Iris pigment epithelial cell (primary cell): ENCODE results near the gene DDIT4.
"Not testable (repeated sequence)": the region's sequence is repeated elsewhere in the genome, so short reads cannot be mapped to it uniquely, and the experiment has no call there.

ENCODE experiments used
- DNase-seq: peaks from one replicate; pipeline ENCODE4 v3.0.0-alpha.2; 2011; ENCODE audit warnings: low read depth

The DDIT4 gene

DNA sequence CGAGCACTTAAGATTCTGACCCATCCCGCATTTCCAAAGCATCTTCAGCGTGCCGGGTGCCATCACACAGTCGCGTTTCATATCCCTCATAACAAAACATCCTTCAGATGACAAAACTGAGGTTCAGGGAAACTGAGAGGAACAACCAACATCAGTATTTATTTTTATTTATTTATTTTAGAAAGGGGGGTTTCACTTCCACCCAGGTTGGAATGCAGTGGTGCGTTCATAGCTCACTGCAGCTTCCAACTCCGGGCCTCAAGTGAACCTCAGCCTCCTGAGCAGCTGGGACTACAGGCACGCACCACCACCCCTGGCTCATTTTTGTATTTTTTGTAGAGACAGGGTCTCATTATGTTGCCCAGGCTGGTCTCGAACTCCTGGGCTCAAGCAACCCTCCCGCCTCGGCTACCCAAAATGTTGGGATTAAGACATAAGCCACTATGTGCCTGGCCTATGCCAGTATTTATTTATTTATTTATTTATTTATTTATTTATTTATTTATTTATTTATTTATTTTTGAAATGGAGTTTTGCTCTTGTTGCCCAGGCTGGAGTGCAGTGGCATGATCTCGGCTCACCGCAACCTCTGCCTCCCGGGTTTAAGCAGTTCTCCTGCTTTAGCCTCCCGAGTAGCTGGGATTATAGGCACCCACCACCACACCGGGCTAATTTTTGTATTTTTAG lies 24.4 kb upstream of the DDIT4 start:
- not testable (repeated sequence) for DNase-seq

DNA sequence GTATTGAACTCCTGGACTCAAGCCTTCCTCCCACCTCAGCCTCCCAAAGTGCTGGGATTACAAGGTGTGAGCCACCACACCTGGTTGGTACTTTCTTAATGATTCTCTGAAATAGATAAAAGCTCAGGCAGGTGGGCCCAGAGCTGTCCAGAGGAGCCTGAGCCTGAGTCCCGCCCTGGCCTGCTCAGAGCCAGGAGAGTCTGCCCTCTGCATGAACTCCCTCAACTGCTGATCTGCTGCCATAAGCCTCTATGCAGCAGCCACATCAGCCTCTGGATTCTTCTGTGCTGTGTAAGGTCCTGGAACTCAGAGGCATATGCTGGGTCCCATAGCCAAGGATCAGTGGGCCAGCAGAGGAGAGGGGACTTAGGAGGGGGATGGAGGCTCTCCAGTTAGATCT lies 23.1 kb upstream of the DDIT4 start:
- DNase-seq, result peak; percentile 97

GRCh38 chr10:72251635-72252034 lies 22.1 kb upstream of the DDIT4 start:
- no peak for DNase-seq

GRCh38 chr10:72252972-72253371 lies 20.8 kb upstream of the DDIT4 start:
- no peak for DNase-seq

DNA sequence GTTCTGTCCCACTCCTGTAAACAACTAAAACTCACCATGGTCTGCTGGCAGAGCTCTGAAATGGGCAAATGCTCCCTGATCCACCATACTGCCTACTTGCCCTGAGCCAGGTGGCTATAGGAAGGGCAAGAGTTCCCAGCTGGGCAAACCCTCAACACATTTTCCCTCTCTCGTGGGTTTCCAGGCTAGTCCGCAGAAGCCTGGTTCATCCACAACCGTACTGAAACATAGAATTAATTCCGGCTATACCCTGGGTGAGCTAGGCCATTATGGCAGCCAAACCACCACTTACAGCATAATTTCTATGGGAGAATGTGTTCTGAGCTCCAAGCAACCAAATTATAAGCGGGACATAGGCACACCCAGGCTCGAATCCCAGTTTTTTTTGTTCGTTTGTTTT lies 20.1 kb upstream of the DDIT4 start:
- no peak for DNase-seq

DNA sequence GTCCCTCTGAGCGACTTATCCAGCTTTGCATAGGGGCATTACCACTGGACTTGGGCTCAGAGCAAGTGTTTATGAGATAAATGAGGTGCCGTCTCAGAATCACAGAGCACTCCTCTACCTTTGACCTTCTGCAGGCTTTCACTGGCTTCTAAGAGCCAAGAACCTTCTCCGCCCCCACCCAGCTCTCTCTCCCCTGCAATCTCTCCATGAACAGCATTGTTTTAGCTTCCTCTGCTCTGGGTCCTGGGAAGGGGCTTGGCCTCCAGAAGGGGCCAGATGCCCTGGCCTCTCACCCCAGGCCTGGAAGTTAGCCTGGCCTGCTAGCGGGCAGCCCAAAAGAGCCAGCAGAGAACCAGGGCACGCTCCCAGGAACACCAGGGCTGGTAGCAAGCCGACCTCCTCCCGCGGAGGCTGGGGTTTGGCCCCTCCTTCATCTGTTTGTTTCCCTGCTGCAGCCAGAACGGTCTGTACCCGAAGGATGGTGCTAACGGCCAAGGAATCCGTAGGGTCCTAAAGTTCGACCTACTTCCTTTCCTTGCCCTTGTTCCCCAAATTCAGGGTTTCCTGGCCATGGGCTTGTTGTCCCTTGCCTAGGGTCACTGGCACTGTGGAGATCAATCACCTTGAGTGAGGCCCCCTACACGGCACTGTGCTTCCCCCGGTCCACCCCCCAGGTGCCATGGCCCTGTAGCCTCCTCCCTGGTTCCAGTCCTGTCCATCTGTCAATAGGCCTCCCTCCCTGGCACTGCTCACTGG lies 18.7 kb upstream of the DDIT4 start:
- DNase-seq, result peak; percentile 90

GRCh38 chr10:72255977-72256729 lies 17.6 kb upstream of the DDIT4 start:
- peak; percentile 36 for DNase-seq

- DNase-seq, result peak; percentile 43
Measured at GRCh38 chr10:72257051-72257892, 16.5 kb upstream of the DDIT4 start.

DNA sequence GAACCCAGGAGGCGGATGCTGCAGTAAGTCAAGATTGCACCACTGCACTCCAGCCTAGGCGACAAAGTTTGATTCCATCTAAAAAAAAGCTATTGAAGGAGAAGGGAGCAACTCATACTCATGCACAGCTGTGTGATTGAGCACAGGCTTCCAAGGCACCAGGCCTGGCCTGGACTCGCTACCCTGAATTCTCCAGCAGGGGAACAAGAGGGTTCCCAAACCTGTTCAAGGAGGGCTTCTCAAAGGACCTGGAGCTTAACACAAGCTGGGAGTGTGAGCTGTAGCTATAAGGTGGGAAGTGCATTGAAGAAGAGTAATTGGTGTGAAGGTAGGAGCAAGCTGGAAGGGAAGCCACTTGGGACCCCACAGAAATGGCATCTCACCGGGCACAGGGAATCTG lies 15.1 kb upstream of the DDIT4 start:
- DNase-seq, result no peak

DNA sequence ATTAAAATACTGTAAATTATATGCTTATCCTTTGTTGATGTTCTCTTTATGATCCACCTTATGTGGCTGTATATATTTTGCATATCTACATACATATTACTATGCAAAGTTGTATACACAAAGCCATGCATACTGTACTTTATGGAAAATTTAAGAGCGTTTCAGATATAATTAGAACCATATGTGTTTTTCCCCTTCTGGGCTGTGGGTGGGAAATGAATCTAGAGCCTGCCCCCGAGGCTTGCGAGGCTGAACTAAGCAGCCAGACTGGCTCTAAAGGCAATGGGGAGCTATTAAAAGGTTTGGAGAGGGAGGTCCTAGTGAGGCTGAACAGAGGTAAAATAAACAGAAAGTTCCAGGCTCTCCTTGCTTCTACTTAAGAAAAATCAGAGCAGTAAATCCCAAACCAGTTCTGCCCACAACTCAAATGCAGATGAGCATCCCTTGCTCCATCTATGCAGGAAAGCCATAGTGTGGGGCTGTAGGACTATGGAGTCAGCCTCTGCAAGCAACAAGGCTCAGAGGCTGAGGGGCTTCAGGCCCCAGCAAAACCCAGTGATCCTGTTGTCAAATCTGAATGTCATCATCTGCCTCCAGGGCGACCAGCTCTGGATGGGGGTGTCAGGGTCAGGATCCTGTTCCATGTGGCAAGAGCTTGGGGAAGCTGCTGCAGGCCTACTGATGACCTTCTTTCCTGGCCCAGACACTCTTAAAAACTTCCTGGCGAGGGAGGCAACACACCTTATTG lies 14.1 kb upstream of the DDIT4 start:
- DNase-seq, result peak; percentile 73

DNA sequence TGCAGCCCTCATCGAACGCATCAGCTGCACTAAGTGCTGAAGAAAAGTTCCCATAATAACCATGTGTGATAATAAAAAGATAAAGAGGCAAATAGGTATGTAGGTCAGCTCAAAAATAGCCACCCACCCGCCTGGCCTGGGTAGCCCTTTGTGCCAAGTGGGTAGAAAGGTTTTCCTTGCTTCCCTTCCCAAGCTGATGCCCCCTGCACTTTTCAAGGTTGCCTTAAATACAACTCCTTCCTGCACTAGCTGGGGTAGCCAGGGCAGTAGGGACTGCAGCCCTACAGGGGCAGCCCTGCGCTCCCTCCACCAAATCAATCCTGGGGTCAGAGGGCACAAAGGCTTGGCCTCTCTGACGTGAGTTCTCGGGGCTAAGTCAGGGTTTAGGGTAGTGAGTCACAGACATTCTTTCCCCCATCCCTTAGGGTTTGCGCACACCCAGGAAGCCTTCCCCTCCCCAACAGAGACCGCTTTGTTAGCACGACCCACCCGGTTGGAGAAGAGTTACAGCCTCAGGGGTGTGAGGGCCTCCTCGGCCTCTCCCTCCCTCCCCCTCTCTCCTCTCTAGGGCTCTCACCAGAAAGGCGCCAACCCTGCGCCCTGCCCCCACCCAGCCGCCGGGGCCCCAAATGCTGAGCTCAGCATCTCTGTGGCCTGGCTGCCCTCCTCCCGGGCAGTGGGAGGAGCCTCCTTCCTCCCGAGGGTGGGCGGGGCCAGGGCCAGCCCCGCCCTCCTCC lies 13.3 kb upstream of the DDIT4 start:
- peak; percentile 80 for DNase-seq

DNA sequence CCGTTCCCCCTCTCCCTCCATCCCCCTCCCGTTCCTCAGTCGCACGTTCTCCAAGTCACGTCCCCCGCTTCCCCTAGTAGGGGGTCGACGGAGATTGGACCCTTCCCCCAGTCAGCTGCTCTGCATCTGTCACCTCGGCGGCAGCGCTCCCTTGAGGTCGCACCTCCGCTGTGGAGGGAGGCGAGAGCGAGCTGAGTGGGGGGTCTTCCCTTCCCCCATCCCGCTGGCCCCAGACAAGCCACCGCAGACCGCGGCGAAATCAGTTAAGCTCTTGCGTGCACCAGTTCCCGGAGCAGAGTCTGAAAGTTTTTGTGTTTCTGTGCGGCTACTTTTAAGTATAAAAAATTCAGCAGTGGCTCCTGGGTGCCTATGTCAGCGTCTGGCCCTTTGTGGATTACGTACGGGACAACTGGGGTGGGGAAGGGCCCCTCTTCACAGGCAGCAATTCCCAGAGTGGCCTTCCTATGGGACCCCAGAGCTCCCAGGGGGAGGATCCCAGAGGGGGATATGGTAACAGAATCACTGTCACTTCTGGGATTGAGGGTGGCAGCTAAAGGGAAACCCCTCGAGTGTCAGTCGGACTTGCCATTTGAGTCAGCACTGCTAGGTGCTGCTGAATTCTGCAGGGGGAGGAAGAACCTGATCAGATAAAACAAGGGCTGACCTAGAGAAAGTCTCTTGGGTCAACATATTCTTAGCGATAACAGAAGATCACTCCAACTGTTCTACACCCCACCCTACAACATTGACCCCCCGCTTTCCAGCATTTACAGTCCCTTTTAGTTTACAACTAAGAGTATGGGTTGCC lies 12.5 kb upstream of the DDIT4 start:
- peak; percentile 74 for DNase-seq

- no peak for DNase-seq
Measured at GRCh38 chr10:72261784-72262404, 11.8 kb upstream of the DDIT4 start.

DNA sequence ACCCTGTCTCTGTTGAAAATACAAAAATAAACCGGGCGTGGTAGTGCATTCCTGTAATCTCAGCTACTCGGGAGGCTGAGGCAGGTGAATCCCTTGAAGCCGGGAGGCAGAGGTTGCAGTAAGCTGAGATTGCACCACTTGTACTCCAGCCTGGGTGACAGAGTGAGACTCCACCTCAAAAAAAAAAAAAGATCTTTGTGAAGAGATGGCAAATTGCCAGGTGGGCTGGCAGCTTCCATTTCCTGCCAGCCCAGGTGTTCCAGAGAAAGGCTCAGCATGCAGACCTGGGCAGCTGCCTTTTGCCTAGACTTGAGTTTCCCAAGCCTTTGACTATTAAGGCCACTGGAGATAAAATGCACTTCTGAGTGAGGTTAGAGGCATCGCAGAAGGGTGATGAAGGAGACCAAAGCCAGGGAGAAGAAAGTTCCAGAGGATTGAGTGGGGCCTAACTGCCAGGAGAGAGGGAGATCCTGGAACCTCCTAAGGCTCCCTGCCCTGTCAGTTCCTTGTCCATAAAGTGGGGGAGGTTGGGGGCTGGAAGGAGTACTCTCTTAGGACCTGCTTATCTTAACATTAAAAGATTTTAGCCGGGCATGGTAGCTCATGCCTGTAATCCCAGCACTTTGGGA lies 10.0 kb upstream of the DDIT4 start:
- DNase-seq, result no peak

GRCh38 chr10:72264536-72264935 lies 9.2 kb upstream of the DDIT4 start:
- DNase-seq, result no peak

- no peak for DNase-seq
Measured at GRCh38 chr10:72265508-72265907, 8.2 kb upstream of the DDIT4 start.

DNA sequence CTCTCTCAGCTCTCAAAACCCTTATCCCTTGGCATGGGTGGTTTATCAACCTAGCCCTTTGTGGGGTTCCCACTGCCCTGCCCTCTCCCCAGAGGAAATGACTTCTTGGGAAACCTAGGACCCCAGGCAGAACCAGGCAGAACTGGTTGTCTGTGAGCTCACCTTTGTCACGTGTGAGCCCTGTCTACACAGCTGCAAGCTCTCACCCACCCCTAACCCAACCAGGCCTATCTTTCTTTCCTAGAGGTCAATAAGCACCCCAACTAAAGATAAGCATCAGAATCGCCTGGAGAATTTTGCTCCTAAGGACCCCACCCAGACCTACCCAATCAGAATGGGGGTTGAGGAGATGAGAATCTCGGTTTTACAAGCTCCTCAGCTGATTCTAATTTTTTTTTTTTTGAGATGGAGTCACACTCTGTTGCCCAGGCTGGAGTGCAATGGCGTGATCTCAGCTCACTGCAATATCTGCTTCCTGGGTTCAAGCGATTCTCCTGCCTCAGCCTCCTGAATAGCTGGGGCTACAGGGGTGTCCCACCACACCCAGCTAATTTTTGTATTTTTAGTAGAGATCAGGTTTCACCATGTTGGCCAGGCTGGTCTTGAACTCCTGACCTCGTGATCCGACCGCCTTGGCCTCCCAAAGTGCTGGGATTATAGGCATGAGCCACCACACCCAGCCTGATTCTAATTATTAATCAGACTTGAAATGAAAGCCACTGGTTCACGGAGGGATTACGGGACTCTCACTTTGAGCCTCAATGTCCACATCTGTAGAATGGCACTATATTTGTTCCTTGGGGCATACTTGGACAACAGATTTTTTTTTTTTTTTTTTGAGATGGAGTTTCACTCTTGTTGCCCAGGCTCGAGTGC lies 7.5 kb upstream of the DDIT4 start:
- DNase-seq, result no peak

GRCh38 chr10:72267381-72267780 lies 6.3 kb upstream of the DDIT4 start:
- DNase-seq, result no peak
